ENCODE measurements around the gene ASCC3. TPM values are rescaled to one million over a fixed set of nuclear protein-coding genes. Genes with fewer than 3 reads are reported as not detected.

The ASCC3 gene
- total and polyA plus RNA-seq, 2 donors (not counting 3 experiments of a cell fraction or from before 2014, with no cell fraction given): 15.7 to 57.2 TPM

- intact Hi-C loops (cut with micrococcal nuclease) (no loop called here), dilution Hi-C loops (cut with MboI; ENCODE audit: extremely low pct_ligation_motif_present, low sequenced_read_pairs) (no loop called here)
- Histone ChIP-seq H3K9me1 (replicated peaks; ENCODE audit: control insufficient read depth, extremely low read depth, insufficient read depth, low read length) (no peaks in the 10 kb centered on the region), H3K27ac (ENCODE audit: insufficient read depth, low read depth, low read length) (no peak overlapping the region), H3K4me1 (ENCODE audit: control insufficient read depth, extremely low read depth, insufficient read depth, low read length) (no peaks in the 10 kb centered on the region), H3K27me3 (ENCODE audit: control insufficient read depth in 2 of 2, insufficient read depth in 2 of 2, low read length in 2 of 2) (peaks cover 10 to 11% of the 10 kb centered on the region in 2 experiments), H3K9ac (replicated peaks; ENCODE audit: extremely low read depth, insufficient read depth, low read length) (no peak overlapping the region), H4K20me1 (replicated peaks; ENCODE audit: control insufficient read depth, extremely low read depth, insufficient read depth, low read length) (no peaks in the 10 kb centered on the region), H3K4me2 (ENCODE audit: insufficient read depth, low read length) (no peak overlapping the region), H3K4me3 (replicated peaks in 1 of 3; ENCODE audit: insufficient read depth in 1 of 3, low read depth in 1 of 3, low read length in 3 of 3) (no peak overlapping the region), H2AFZ (ENCODE audit: low read depth, low read length) (no peak overlapping the region), H3K9me3 (replicated peaks; ENCODE audit: control insufficient read depth, insufficient read depth, low read length) (no peaks in the 10 kb centered on the region), H3K36me3 (ENCODE audit: control insufficient read depth in 2 of 2, extremely low read depth in 1 of 2, insufficient read depth in 2 of 2, low read length in 2 of 2) (no peaks in the 10 kb centered on the region), H3K79me2 (ENCODE audit: control insufficient read depth, insufficient read depth, low read length) (no peaks in the 10 kb centered on the region)
- POLR2A ChIA-PET: no interaction called here
- FAIRE-seq (no peak), DNase-seq (ENCODE audit: low read depth, low spot score) (no peak)
- no TSS peak for BruUV-seq (replicated peaks)
- TF ChIP-seq EZH2 (IDR thresholded peaks at IDR 0.05; ENCODE audit: borderline replicate concordance, low read depth, low read length, severe bottlenecking) (no peak), MYC (IDR thresholded peaks at IDR 0.05; ENCODE audit: low read depth, low read length) (no peak), MAX (IDR thresholded peaks at IDR 0.05; ENCODE audit: insufficient read depth, insufficient read length) (no peak)
- CTCF ChIA-PET: interaction anchor here (1.0 kb wide), 1 partner anchor 372 kb away, joined by 3 read pairs; no protein-coding TSS in a partner anchor
These were observed 392.9 kb downstream of the ASCC3 start for GRCh38 chr6:100488244-100488643.

- CTCF ChIA-PET: interaction anchor here (1.0 to 1.8 kb wide), 3 partner anchors 371 to 486 kb away, joined by 3 to 5 read pairs (median 3); no protein-coding TSS in a partner anchor
These were observed 393.5 kb downstream of the ASCC3 start for GRCh38 chr6:100487638-100488037.

More at GRCh38 chr6:100487638-100488037, 393.5 kb downstream of the ASCC3 start:
- TF ChIP-seq JUN (IDR thresholded peaks at IDR 0.05; ENCODE audit: borderline replicate concordance, insufficient read depth, insufficient read length, low read depth): no peak
- TF ChIP-seq MYC (IDR thresholded peaks at IDR 0.05; ENCODE audit: low read depth, low read length): no peak
- TF ChIP-seq CTCF (IDR thresholded peaks at IDR 0.05; ENCODE audit: extremely low read depth in 1 of 2, insufficient read depth in 1 of 2, low read depth in 1 of 2, low read length in 2 of 2): no peak
- TF ChIP-seq GATA2 (IDR thresholded peaks at IDR 0.05; ENCODE audit: insufficient read depth, insufficient read length, low read depth, low read length): no peak
- TF ChIP-seq POLR2AphosphoS5 (IDR thresholded peaks at IDR 0.05; ENCODE audit: insufficient read depth, low read depth, low read length): no peak
- TF ChIP-seq MAX (IDR thresholded peaks at IDR 0.05; ENCODE audit: insufficient read depth, insufficient read length): no peak
- TF ChIP-seq EZH2 (IDR thresholded peaks at IDR 0.05; ENCODE audit: borderline replicate concordance, low read depth, low read length, severe bottlenecking): no peak
- TF ChIP-seq POLR2A (IDR thresholded peaks at IDR 0.05; ENCODE audit: low read depth, low read length): no peak
- no peak for TF ChIP-seq FOS (IDR thresholded peaks at IDR 0.05; ENCODE audit: borderline replicate concordance, insufficient read depth, low read length)
- BruUV-seq (replicated peaks): no TSS peak
- FAIRE-seq (no peak), DNase-seq (ENCODE audit: low read depth, low spot score) (no peak)
- Histone ChIP-seq H2AFZ (ENCODE audit: low read depth, low read length) (no peak overlapping the region), H3K27ac (ENCODE audit: insufficient read depth, low read depth, low read length) (no peak overlapping the region), H3K4me3 (replicated peaks in 1 of 3; ENCODE audit: insufficient read depth in 1 of 3, low read depth in 1 of 3, low read length in 3 of 3) (no peak overlapping the region), H3K9ac (replicated peaks; ENCODE audit: extremely low read depth, insufficient read depth, low read length) (no peak overlapping the region), H3K9me3 (replicated peaks; ENCODE audit: control insufficient read depth, insufficient read depth, low read length) (no peaks in the 10 kb centered on the region), H3K27me3 (ENCODE audit: control insufficient read depth in 2 of 2, insufficient read depth in 2 of 2, low read length in 2 of 2) (peaks cover 7 to 15% of the 10 kb centered on the region in 2 experiments), H3K4me2 (ENCODE audit: insufficient read depth, low read length) (no peak overlapping the region), H3K9me1 (replicated peaks; ENCODE audit: control insufficient read depth, extremely low read depth, insufficient read depth, low read length) (no peaks in the 10 kb centered on the region), H3K36me3 (ENCODE audit: control insufficient read depth in 2 of 2, extremely low read depth in 1 of 2, insufficient read depth in 2 of 2, low read length in 2 of 2) (no peaks in the 10 kb centered on the region), H3K4me1 (ENCODE audit: control insufficient read depth, extremely low read depth, insufficient read depth, low read length) (no peaks in the 10 kb centered on the region), H3K79me2 (ENCODE audit: control insufficient read depth, insufficient read depth, low read length) (no peaks in the 10 kb centered on the region), H4K20me1 (replicated peaks; ENCODE audit: control insufficient read depth, extremely low read depth, insufficient read depth, low read length) (no peaks in the 10 kb centered on the region)
- dilution Hi-C loops (cut with MboI; ENCODE audit: extremely low pct_ligation_motif_present, low sequenced_read_pairs): no loop called here
- intact Hi-C loops (cut with micrococcal nuclease): no loop called here
- POLR2A ChIA-PET: no interaction called here
